HEK293 (cell line): ENCODE results near the gene GCC1.

ENCODE experiments used
- CTCF ChIA-PET: fragments of 350-600 bp; formaldehyde crosslinking; extraction: SDS; loops from one replicate; lab custom pipeline; 2021; ENCODE audit warnings: antibody characterized with exemption; lab: Yijun Ruan, JAX
- POLR2A ChIA-PET: fragments of 300-600 bp; formaldehyde crosslinking; extraction: SDS; loops from one replicate; lab custom pipeline; 2020; ENCODE audit warnings: antibody characterized with exemption, inconsistent platforms; lab: Yijun Ruan, JAX
- H3K27ac ChIP-seq: fragments of 200-500 bp; sonication (Bioruptor generic); 2 replicates; pipeline ENCODE4 v1.5.1; 2014; ENCODE audit warnings: low read depth, low read length, control low read depth, inconsistent platforms; ENCODE audit errors: extremely low read depth
- H3K36me3 ChIP-seq, 2 experiments: fragments of 200-500 bp in 1 of 2; sonication (Bioruptor generic) in 1 of 2; 1 replicate in 1 of 2; 2 replicates in 1 of 2; pipeline ENCODE4 v1.5.1; 2014 to 2017; ENCODE audit warnings: inconsistent platforms in 2 of 2, low read length in 2 of 2; ENCODE audit not compliant: control insufficient read depth in 2 of 2, insufficient read depth in 1 of 2
- H3K4me1 ChIP-seq: fragments of 200-500 bp; sonication (Bioruptor generic); 2 replicates; pipeline ENCODE4 v1.5.1; 2014; ENCODE audit warnings: mild to moderate bottlenecking, low read length, inconsistent platforms; ENCODE audit not compliant: control insufficient read depth, insufficient read depth
- H3K4me3 ChIP-seq: 2 replicates; pipeline ENCODE4 v1.5.1; 2011; ENCODE audit warnings: low read depth, mild to moderate bottlenecking, control low read depth, low read length, moderate library complexity
- H3K9me3 ChIP-seq: fragments of 200-500 bp; sonication (Bioruptor generic); 2 replicates; pipeline ENCODE4 v1.5.1; 2014; ENCODE audit warnings: low read depth, low read length, inconsistent platforms; ENCODE audit not compliant: control insufficient read depth, insufficient read depth
- GLIS2 ChIP-seq: fragments of 450-650 bp; formaldehyde crosslinking; IDR thresholded peaks from 2 replicates; pipeline ENCODE4 v1.5.1; 2016; ENCODE audit warnings: missing biosample characterization, missing genetic modification characterization
- HOXA7 ChIP-seq: sonication (generic); formaldehyde crosslinking; IDR thresholded peaks from 2 replicates; pipeline ENCODE4 v1.8.1; 2022; ENCODE audit warnings: missing genetic modification reagents, borderline replicate concordance
- HOXD13 ChIP-seq: sonication (generic); formaldehyde crosslinking; IDR thresholded peaks from 2 replicates; pipeline ENCODE4 v1.8.0; 2022; ENCODE audit warnings: missing genetic modification reagents, borderline replicate concordance
- YY1 ChIP-seq: fragments of 450-650 bp; formaldehyde crosslinking; IDR thresholded peaks from 2 replicates; pipeline ENCODE4 v1.5.1; 2018; ENCODE audit warnings: missing biosample characterization, missing genetic modification characterization
- ZBTB21 ChIP-seq: fragments of 450-650 bp; formaldehyde crosslinking; IDR thresholded peaks from 2 replicates; pipeline ENCODE4 v1.5.1; 2017; ENCODE audit warnings: missing biosample characterization, missing genetic modification characterization
- ZFP3 ChIP-seq: fragments of 450-650 bp; formaldehyde crosslinking; IDR thresholded peaks from 2 replicates; pipeline ENCODE4 v1.5.1; 2016; ENCODE audit warnings: low read depth, missing biosample characterization, missing genetic modification characterization
- ZNF155 ChIP-seq: fragments of 450-650 bp; formaldehyde crosslinking; IDR thresholded peaks from 2 replicates; pipeline ENCODE4 v1.5.1; 2016; ENCODE audit warnings: missing biosample characterization, missing genetic modification characterization
- ZNF366 ChIP-seq: fragments of 450-650 bp; formaldehyde crosslinking; conservative IDR thresholded peaks from 2 replicates; pipeline ENCODE4 v1.5.1; 2016; ENCODE audit warnings: missing biosample characterization, missing genetic modification characterization
- ZNF416 ChIP-seq: fragments of 450-650 bp; formaldehyde crosslinking; IDR thresholded peaks from 2 replicates; pipeline ENCODE4 v1.5.1; 2016; ENCODE audit warnings: missing biosample characterization, missing genetic modification characterization
- ZNF426 ChIP-seq: fragments of 450-650 bp; formaldehyde crosslinking; IDR thresholded peaks from 2 replicates; pipeline ENCODE4 v1.5.1; 2017; ENCODE audit warnings: missing biosample characterization, missing genetic modification characterization, mild to moderate bottlenecking, inconsistent platforms, moderate library complexity
- ZNF529 ChIP-seq: fragments of 450-650 bp; formaldehyde crosslinking; IDR thresholded peaks from 2 replicates; pipeline ENCODE4 v1.5.1; 2017; ENCODE audit warnings: missing genetic modification characterization, missing biosample characterization; ENCODE audit not compliant: insufficient replicate concordance
- ZNF549 ChIP-seq: fragments of 450-650 bp; IDR thresholded peaks from 2 replicates; pipeline ENCODE4 v1.5.1; 2018; ENCODE audit warnings: missing biosample characterization, missing genetic modification characterization, mild to moderate bottlenecking, inconsistent platforms, moderate library complexity
- ZNF664 ChIP-seq: fragments of 450-650 bp; formaldehyde crosslinking; IDR thresholded peaks from 2 replicates; pipeline ENCODE4 v1.5.1; 2016; ENCODE audit warnings: missing biosample characterization, missing genetic modification characterization
- ZNF791 ChIP-seq: fragments of 450-650 bp; formaldehyde crosslinking; IDR thresholded peaks from 2 replicates; pipeline ENCODE4 v1.5.1; 2016; ENCODE audit warnings: missing biosample characterization, missing genetic modification characterization
- ZNF792 ChIP-seq: fragments of 450-650 bp; formaldehyde crosslinking; IDR thresholded peaks from 2 replicates; pipeline ENCODE4 v1.5.1; 2016; ENCODE audit warnings: missing biosample characterization, missing genetic modification characterization
- ZSCAN30 ChIP-seq: fragments of 450-650 bp; IDR thresholded peaks from 2 replicates; pipeline ENCODE4 v1.5.1; 2018; ENCODE audit warnings: missing biosample characterization, mild to moderate bottlenecking, missing genetic modification characterization, moderate library complexity
- ZXDB ChIP-seq: fragments of 450-650 bp; formaldehyde crosslinking; IDR thresholded peaks from 2 replicates; pipeline ENCODE4 v1.5.1; 2016; ENCODE audit warnings: missing biosample characterization, missing genetic modification characterization
- TF ChIP-seq, protein P1 (sequence below): fragments of 450-650 bp; formaldehyde crosslinking; IDR thresholded peaks from 2 replicates; pipeline ENCODE4 v1.5.1; 2016; ENCODE audit warnings: missing biosample characterization, missing genetic modification characterization
- TF ChIP-seq, protein P2 (sequence below): fragments of 450-650 bp; formaldehyde crosslinking; IDR thresholded peaks from 2 replicates; pipeline ENCODE4 v1.5.1; 2016; ENCODE audit warnings: missing biosample characterization, missing genetic modification characterization
- TF ChIP-seq, protein P3 (sequence below): fragments of 450-650 bp; formaldehyde crosslinking; IDR thresholded peaks from 2 replicates; pipeline ENCODE4 v1.5.1; 2016; ENCODE audit warnings: missing biosample characterization, missing genetic modification characterization

The GCC1 gene

DNA sequence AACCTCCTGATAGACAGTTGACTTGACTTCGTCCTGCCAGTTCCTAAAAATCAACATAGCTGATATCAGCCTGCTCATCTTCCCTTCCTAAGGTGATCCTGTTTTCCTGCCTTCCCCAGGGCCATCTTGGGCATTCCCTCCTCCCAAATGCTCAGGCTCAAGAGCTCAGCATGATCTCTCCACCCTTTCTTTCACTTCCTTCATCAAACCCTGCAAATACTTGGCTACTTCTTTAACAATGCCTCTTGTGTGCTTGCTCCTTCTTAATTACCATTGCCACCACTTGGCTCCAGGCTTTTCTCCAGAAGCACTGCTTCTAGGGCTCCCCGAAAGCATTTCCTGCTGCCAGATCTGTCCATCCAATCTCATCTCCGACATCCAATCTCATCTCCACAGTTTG, 15.5 kb upstream of the GCC1 start:
- Histone ChIP-seq H3K4me3 (no peak overlapping the region), H3K36me3 (no peaks in the 10 kb centered on the region), H3K27ac (no peak overlapping the region), H3K9me3 (no peaks in the 10 kb centered on the region), H3K4me1 (no peaks in the 10 kb centered on the region)
- POLR2A ChIA-PET, result no interaction called here
- CTCF ChIA-PET, result interaction anchor here (0.7 kb wide), 1 partner anchor 25 kb away, joined by 3 read pairs; no protein-coding TSS in a partner anchor
- TF ChIP-seq ZNF155, result no peak
- TF ChIP-seq ZNF792 (tag by site-specific recombination), result no peak
- no peak for TF ChIP-seq ZXDB (tag by site-specific recombination)
- TF ChIP-seq ZBTB21 (tag by site-specific recombination), result no peak
- TF ChIP-seq, protein P1, sequence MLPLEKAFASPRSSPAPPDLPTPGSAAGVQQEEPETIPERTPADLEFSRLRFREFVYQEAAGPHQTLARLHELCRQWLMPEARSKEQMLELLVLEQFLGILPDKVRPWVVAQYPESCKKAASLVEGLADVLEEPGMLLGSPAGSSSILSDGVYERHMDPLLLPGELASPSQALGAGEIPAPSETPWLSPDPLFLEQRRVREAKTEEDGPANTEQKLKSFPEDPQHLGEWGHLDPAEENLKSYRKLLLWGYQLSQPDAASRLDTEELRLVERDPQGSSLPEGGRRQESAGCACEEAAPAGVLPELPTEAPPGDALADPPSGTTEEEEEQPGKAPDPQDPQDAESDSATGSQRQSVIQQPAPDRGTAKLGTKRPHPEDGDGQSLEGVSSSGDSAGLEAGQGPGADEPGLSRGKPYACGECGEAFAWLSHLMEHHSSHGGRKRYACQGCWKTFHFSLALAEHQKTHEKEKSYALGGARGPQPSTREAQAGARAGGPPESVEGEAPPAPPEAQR (tag by site-specific recombination), result no peak
- TF ChIP-seq ZSCAN30, result no peak
- no peak for TF ChIP-seq ZNF426
- no peak for TF ChIP-seq ZNF791
- TF ChIP-seq, protein P2, sequence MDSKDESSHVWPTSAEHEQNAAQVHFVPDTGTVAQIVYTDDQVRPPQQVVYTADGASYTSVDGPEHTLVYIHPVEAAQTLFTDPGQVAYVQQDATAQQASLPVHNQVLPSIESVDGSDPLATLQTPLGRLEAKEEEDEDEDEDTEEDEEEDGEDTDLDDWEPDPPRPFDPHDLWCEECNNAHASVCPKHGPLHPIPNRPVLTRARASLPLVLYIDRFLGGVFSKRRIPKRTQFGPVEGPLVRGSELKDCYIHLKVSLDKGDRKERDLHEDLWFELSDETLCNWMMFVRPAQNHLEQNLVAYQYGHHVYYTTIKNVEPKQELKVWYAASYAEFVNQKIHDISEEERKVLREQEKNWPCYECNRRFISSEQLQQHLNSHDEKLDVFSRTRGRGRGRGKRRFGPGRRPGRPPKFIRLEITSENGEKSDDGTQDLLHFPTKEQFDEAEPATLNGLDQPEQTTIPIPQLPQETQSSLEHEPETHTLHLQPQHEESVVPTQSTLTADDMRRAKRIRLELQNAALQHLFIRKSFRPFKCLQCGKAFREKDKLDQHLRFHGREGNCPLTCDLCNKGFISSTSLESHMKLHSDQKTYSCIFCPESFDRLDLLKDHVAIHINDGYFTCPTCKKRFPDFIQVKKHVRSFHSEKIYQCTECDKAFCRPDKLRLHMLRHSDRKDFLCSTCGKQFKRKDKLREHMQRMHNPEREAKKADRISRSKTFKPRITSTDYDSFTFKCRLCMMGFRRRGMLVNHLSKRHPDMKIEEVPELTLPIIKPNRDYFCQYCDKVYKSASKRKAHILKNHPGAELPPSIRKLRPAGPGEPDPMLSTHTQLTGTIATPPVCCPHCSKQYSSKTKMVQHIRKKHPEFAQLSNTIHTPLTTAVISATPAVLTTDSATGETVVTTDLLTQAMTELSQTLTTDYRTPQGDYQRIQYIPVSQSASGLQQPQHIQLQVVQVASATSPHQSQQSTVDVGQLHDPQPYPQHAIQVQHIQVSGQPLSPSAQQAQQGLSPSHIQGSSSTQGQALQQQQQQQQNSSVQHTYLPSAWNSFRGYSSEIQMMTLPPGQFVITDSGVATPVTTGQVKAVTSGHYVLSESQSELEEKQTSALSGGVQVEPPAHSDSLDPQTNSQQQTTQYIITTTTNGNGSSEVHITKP (tag by site-specific recombination), result no peak

DNA sequence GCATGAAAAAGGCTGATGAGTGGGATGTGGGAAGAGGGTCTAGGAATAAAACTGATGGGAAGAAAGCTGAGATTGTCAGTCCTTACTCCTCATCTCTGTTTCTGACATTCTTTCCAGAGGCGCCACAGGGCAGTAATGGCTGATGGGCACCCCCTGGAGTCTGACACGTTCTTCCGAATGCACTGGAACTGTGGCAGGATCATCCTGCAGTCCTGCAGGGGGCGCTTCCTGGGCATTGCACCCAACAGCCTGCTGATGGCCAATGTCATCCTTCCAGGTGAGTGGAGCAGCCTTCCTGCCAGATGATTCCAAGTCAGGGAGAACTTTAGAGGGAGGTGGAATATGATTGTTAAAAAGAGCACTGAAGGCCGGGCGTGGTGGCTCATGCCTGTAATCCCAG, 12.9 kb upstream of the GCC1 start:
- Histone ChIP-seq H3K9me3 (no peaks in the 10 kb centered on the region), H3K4me1 (no peaks in the 10 kb centered on the region), H3K27ac (no peak overlapping the region), H3K36me3 (no peaks in the 10 kb centered on the region), H3K4me3 (no peak overlapping the region)
- TF ChIP-seq ZNF529 (tag by site-specific recombination), result no peak
- no peak for TF ChIP-seq YY1 (tag by site-specific recombination)
- no peak for TF ChIP-seq ZNF549
- no peak for TF ChIP-seq ZFP3 (tag by site-specific recombination)
- TF ChIP-seq ZNF664 (tag by site-specific recombination), result no peak
- TF ChIP-seq GLIS2 (tag by site-specific recombination), result no peak
- CTCF ChIA-PET, result interaction anchor here (0.8 to 1.6 kb wide), 4 partner anchors 10 to 611 kb away, joined by 3 read pairs; partner anchors contain the start of gene ARF5
- POLR2A ChIA-PET, result interaction anchor here (0.6 to 0.7 kb wide), 2 partner anchors 9 to 74 kb away, joined by 3 to 5 read pairs; no protein-coding TSS in a partner anchor

DNA sequence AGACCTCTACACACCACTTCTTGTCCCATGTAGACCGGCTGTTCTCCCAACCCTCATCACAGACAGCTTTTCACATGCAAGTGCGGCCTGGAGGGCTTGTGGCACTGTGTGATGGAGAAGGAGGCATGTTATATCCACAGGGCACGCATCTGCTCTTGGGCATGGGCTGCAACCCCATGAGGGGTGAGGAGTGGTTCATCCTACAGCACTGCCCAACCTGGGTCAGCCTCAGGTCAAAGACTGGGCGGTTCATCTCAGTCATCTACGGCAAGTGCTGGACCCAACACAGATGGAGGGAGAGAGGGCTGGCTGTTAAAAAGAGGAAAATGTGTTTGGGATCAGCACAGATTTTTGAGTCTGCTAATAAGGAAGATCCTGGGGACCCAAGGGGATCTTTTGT, 10.3 kb upstream of the GCC1 start:
- Histone ChIP-seq H3K4me3 (no peak overlapping the region), H3K27ac (no peak overlapping the region), H3K36me3 (peaks cover 7 to 12% of the 10 kb centered on the region in 2 experiments; a peak in 2 of 3 replicates), H3K9me3 (no peaks in the 10 kb centered on the region), H3K4me1 (no peaks in the 10 kb centered on the region)
- TF ChIP-seq, protein P3, sequence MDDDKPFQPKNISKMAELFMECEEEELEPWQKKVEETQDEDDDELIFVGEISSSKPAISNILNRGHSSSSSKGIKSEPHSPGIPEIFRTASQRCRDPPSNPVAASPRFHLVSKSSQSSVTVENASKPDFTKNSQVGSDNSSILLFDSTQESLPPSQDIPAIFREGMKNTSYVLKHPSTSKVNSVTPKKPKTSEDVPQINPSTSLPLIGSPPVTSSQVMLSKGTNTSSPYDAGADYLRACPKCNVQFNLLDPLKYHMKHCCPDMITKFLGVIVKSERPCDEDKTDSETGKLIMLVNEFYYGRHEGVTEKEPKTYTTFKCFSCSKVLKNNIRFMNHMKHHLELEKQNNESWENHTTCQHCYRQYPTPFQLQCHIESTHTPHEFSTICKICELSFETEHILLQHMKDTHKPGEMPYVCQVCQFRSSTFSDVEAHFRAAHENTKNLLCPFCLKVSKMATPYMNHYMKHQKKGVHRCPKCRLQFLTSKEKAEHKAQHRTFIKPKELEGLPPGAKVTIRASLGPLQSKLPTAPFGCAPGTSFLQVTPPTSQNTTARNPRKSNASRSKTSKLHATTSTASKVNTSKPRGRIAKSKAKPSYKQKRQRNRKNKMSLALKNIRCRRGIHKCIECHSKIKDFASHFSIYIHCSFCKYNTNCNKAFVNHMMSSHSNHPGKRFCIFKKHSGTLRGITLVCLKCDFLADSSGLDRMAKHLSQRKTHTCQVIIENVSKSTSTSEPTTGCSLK (tag by site-specific recombination), result no peak
- TF ChIP-seq HOXD13, result no peak
- TF ChIP-seq HOXA7 (CRISPR knock-in tag), result no peak
- no peak for TF ChIP-seq ZNF366 (tag by site-specific recombination)
- TF ChIP-seq ZNF416 (tag by site-specific recombination), result no peak
- ChIA-PET POLR2A (no interaction called here), CTCF (no interaction called here)
